HG03575 (cell line): ENCODE data around the gene DNAJC7.

Experiments
- ATAC-seq: cut with Tn5 transposase; IDR thresholded peaks from one replicate; pipeline ENCODE4 v1.9.1; 2021; ENCODE audit not compliant: unreplicated experiment, insufficient number of reproducible peaks, low FRiP score; ENCODE audit errors: extremely low read depth

Gene DNAJC7

DNA sequence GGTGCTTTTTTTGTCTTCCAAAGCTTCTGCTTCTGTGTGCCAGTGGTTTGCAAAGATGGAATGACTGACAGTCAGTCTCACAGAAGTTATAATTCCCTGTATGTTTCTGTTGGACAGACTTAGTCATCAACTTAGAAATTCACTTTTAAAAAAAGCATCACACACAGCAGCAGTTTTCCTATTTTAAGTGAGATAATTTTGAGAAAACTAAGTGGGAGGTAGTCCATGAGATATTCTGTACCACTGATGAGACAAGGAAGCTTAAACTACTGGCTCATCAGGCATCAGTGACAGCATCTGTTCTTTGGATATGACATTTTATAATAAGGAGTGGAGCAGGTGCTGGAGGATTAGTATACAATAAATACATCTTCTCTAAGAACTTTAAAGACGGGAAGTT lies 30.6 kb downstream of the DNAJC7 start:
- no peak for ATAC-seq

DNA sequence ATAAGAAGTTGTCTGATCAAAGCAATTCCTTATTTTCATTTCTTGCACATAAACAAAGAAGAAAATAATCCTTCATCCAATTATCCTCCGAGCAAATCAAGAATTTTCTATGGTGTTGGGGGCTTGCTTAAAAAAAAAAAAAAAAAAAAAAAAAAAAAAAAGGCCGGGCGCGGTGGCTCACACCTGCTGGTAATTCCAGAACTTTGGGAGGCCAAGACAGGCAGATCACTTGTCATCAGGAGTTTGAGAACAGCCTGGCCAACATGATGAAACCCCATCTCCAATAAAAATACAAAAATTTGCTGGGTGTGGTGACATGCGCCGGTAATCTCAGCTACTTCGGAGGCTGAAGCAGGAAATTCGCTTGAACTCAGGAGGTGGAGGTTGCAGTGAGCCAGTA lies 31.3 kb downstream of the DNAJC7 start:
- no peak for ATAC-seq

DNA sequence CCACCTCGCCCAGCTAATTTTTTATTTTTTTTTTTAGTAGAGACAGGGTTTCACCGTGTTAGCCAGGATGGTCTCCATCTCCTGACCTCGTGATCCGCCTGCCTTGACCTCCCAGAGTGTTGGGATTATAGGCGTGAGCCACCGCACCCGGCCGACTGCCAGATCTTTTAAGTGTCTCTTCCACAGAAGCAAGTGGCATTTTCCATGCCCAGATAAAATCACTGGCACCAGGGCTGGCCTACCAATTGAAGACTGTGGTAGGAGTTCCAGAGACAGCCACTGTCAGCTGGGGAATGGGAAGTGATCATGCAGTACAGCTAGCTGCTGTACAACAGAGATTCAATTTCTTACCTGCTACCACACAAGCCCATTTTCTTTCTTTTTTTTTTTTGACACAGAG lies 32.8 kb downstream of the DNAJC7 start:
- ATAC-seq = no peak

DNA sequence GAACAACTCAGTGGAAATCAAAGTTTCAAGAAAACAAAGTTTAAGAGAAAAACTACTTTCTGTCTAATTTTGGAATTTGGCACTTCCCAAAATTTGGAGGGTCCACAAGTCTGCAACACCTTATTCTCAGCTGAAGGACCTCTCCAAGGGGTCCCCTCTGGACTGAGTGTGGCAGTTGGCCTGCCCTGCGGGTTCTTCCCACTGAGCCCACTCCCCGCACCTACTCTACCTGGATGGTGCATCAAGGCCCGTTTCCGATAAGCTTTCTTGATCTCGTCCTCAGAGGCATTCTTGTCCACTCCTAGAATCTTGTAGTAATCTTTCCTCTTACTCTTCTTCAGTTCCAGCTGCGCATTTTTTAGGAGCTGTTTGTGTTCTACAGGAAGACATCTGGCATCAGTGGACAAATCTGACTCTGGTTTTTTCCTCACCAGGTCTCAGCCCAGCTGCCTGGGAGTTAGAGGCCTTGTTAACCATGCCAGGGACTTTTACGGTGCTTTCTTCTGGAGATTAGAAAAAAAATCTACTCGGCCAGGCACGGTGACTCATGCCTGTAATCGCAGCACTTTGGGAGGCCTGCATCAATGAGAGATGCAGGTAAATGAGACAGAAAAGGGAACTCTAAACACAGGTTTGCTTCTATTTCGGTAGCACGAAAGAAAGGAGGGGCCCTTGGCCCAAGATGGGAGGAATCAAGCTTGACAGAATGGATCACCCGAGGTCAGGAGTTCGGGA lies 35.0 kb downstream of the DNAJC7 start:
- no peak for ATAC-seq

DNA sequence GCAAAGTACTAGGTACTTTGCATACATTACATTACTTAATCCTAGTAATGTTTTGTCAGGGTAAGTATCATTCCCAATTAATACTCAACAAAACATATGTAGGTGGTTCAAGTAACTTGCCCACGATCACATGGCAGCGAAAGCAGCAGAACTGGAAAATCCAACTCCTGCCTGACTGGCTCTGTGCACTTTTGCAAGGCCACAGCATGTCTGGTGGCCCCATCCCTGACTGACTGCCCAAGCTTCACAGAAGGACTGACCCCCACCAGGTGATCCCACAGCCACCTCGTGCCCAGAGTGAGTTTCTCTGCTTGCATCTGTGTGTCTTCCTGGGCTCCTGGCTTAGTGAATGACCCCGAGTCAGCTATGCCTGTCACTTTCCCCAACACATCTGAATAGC lies 39.2 kb downstream of the DNAJC7 start:
- no peak for ATAC-seq

DNA sequence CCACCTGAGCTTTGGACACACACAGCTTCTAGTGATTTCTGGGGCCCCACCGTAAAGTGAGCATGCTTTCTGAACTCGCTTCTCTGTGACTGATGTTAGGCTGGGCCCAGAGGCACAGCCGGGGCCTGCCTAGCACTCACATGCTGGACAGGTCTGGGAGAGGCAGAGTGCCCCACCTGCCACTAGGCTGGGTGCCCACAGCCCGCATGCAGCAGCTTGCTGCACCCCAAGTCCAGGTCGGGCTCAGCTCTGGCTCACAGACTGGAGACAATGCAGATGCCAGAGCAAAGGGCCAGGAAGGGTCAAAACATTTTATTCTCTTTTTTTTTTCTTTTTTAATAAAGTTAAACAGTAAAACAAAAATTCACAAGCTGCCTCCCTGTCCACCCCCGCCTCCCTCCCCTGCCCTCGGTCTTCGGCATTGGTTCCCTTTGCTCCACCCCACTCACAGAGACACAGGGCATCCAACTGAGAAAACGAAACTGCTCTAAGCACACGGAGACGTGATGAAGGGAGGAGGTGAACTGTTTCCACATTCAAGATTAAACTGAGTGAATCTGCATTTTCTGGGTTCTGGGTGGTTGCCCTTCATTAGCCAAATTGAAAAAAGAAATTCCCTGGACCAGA lies 41.0 kb downstream of the DNAJC7 start:
- no peak for ATAC-seq

DNA sequence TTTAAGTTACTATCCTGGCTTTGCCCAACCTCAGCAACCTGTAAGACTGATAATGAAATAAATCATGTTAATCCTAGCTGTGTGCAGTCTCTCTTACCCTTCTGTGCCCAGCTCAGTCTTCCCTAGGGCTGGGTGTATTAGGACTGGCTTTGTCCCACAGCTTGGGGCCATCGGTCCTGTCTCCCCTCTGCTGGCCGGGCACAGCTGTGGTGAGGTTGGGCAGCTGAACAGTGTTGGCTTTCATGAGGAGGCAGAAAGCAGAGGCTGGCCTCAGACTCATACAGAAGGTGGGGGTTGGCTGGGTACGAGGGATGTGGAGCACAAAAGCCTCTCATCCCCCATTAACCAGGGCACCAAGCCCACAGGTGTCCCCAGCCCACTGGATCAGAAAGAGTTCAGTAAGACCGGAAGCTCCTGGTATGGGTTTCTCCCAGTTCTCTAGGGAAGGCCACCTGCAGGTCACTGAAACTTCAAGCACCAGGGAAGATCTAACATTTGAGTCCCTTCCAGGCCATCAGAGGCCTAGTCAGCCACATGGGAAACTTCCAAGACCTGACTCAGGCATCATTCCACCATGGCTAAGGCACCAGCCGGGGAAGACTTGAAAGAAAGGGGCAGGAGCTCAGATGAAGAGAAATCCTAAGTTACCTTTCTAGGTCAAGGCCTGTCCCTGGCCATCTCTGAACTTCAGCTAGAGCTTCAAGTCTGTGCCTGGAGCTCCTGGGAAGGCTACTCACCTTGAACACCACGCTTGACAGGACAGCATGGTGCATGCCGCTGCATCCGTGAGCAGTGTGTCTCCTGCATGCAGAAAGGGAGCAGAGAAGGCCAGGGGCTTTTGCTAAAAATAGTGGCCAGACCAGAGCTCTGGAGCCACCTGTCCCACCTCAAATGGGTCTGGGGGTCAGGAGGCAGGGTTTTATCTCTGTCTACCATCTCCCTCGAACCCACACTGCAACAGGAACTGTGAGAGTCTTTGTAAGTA lies 41.8 kb downstream of the DNAJC7 start:
- ATAC-seq = no peak

DNA sequence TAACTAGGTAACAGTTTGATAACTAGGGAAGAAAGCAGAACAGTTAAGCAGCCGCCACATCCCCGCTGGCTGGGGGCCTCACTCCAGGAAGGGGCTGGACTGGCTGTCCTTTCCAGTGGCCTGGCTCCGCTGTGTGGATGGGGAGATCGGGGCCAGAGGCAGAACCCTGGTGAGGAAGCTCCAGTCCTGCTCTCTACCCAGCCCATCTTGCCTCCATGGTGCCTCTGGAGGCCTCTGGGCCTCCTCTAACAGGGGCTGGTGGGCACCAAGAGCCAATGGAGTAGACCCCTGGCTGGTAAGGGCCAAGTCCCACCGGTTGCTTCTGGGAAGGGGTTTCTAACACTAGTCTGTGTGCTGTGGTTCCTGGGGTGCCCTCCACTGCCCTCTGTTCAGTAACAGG lies 42.6 kb downstream of the DNAJC7 start:
- ATAC-seq = no peak

DNA sequence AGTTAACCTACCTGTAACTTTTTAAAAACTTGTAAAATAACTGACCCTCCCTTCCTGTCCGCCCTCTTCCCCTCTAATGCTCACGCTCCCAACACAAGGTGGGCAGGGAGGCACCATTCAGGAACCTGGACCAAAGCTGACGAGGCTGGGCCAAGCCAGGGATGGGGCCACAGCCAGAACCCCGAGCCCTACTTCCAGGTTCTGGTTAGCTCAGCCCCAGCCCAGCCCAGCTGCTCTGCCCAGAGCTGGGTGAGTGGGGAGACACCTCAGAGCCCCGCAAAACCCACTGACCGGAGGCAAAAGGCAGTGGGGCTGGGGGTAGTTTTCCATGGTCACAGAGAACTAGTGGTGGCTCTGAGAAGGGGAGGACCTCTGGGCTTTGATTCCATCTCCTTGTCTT lies 43.2 kb downstream of the DNAJC7 start:
- no peak for ATAC-seq

DNA sequence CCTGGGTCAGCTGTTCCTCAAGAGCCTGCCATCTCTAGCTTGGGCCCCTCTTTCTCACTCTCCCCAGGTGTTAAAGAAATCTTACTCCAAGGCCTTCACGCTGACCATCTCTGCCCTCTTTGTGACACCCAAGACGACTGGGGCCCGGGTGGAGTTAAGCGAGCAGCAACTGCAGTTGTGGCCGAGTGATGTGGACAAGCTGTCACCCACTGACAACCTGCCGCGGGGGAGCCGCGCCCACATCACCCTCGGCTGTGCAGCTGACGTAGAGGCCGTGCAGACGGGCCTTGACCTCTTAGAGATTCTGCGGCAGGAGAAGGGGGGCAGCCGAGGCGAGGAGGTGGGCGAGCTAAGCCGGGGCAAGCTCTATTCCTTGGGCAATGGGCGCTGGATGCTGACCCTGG lies 43.8 kb downstream of the DNAJC7 start:
- ATAC-seq = no peak

DNA sequence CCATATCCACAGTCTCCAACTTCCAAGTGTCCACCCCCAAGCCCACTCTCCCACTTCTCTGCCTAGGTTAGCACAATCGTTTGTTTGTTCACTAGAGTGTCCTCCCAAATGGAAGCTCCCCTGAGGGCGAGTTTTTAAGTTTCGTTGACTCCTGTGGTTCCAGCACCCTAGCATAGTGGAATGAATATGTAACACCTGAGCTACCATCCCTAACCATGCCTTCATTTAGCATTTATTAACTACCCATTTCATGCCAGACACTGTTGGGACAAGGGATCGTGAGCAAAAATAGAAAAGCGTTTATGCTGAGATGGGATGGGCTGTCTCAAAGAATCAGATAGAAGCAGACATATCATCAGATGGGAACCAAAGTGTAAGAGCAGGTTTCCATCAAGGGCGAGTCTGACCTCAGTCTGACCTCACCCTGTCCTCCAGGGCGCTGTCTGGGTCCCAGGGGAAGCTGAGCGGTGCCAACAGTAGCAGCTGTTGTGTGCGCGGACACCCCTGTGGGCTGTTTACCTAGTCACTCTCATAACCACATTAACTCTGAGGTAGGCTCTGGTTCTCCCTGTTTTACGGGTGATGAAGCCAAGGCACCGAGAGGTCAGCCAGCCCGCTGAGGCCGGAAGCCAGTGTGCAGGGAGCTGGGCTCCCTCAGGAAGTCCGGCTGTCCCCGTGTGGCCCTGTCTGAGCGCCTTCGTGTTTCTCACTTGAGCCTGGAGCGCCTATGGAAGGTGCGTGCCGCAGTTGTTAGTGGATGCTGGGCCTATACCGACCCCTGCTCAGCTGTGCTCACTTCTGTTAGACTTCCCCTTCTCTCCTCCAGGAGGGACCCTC lies 44.5 kb downstream of the DNAJC7 start:
- no peak for ATAC-seq

DNA sequence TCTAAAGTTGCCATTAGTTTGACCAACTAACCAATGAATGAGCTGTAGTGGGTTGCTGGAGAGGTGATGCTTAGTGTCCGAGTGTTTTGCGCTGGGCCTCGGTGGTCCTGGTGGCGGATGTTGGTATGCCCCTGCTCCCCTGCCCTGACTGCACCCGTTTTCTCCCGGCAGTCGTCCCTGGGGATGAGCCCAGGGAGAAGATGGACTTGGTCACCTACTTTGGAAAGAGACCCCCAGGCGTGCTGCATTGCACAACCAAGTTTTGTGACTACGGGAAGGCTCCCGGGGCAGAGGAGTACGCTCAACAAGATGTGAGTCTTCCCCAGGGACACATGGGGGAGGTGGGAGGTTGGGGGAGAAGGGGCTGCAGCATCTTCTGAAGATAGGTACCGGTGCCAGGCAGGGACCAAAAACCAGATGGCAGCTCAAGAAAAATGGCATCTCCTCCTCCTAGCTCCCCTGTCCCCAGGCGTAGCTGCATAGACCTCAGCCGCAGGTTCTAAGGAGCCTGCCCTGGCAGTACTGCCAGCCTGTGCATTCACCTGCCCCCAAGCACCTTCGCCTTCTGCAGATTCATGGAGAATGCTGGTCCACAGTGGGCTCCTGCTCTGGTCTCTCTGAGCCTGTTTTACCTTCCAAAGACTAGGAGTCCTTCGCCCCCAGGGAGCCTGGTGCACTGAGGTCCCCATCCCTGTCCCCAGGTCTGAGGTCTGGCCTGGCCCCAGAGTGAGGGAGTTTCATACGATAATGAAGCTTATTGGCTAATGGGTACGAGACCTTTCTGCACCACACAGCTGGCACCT lies 45.3 kb downstream of the DNAJC7 start:
- ATAC-seq = no peak

DNA sequence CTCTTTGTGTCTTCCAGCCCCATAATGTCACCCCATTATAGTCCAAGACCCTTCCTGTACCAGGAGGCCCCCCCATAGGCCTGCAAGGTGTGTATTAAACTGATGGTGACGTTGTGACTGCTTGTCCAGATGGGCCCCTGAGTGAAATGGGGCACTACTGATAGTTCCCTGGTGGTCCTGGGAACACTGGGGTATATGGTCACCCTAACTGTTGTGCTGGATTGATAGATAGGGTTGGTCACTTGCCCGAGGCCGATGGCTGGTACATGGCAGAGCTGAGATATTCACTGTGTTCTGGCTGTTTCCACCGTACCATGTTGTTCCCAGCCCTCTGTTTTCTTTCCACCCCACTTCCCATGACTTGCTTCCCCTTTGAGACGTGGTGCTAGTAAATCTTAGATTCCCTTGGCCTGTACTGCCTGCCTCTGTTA lies 46.3 kb downstream of the DNAJC7 start:
- no peak for ATAC-seq

DNA sequence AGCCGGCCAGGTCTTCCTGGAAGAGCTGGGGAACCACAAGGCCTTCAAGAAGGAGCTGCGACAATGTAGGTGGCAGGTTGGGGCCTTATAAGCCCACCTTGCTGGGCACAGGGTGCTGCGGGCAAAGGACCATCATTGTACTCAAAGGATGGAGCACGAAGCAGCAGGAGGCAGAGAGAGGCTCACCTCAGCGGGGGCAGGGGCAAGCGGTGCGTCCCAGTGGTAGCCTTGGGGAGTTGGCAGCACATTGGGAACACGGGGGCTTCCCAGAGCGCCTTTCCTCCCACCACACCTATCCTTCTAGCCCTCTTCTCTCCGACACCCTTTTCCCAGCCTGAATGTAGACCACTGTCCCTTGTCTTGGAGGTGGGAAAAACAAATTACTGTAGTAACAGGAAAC lies 48.6 kb downstream of the DNAJC7 start:
- ATAC-seq = no peak

DNA sequence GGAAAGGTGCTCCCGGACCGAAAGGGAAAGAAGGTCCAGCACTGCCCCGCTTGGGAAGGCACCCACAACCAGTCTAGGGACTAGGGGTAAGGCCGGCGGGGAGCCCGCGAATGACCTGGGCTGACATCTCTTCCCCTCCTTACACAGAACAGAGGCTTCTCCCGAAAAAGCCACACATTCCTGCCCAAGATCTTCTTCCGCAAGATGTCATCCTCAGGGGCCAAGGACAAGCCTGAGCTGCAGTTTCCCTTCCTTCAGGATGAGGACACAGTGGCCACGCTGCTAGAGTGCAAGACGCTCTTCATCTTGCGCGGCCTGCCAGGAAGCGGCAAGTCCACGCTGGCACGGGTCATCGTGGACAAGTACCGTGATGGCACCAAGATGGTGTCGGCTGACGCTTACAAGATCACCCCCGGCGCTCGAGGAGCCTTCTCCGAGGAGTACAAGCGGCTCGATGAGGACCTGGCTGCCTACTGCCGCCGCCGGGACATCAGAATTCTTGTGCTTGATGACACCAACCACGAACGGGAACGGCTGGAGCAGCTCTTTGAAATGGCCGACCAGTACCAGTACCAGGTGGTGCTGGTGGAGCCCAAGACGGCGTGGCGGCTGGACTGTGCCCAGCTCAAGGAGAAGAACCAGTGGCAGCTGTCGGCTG lies 49.2 kb downstream of the DNAJC7 start:
- ATAC-seq = no peak

DNA sequence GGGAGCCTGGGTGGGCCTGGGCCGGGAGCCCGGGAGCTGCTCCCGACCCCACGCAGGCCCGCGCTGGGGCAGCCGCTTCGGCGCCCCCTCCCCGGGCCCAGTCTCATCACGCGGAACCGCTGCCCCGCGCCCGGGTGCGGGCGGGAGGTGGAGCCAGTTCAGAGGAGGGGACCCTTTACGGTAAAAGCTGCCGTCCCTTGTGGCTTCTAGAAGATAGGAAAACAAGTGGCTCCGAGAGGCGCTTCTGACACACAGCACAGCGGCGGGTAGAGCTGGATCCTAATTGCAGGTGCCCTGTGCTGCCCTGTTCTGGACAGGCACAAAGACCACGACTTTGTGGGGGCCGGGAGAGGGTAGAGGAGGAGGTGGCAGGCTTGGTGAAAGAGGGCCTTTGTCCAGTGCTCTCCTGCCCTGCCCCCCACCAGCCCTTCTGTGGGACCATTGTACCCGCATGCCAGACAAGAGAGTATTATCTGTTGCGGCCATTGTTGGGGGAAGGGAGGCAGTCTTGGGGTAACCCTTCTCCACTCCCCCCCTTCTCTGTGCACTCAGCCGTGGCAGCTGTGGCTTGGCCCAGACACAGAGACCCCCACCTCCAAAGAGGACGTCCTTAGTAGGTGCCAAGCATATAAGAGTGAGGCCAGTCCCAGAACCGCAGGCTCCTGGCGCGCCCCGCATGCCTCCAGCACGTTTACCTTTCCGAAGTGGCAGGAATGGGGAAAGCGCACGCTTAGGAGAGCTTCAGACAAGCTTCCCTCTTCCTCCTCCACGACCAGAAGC lies 49.9 kb downstream of the DNAJC7 start:
- ATAC-seq = no peak
